Fibroblast of lung (primary cell): Measurements from ENCODE around the gene TMC3. TPM values are rescaled to one million over a fixed set of nuclear protein-coding genes. Genes with fewer than 3 reads are reported as not detected.

Source experiments
- DNase-seq, 2 donors: peaks; one replicate each; pipeline versions ENCODE4 v3.0.0 to v3.0.0-alpha.2; 2010; ENCODE audit warnings: low read depth in 2 of 2
- H2AFZ ChIP-seq: 2 replicates; pipeline ENCODE4 v1.5.1; 2012; ENCODE audit warnings: low read length, control low read depth, inconsistent platforms
- H3K27ac ChIP-seq: 2 replicates; pipeline ENCODE4 v1.5.1; 2011; ENCODE audit warnings: low read length, control low read depth; ENCODE audit not compliant: insufficient read depth
- H3K27me3 ChIP-seq: 2 replicates; pipeline ENCODE4 v1.5.1; 2011; ENCODE audit warnings: mild to moderate bottlenecking, low read length; ENCODE audit not compliant: control insufficient read depth, insufficient read depth
- H3K36me3 ChIP-seq: 2 replicates; pipeline ENCODE4 v1.5.1; 2011; ENCODE audit warnings: low read length; ENCODE audit not compliant: control insufficient read depth, insufficient read depth
- H3K4me1 ChIP-seq: 2 replicates; pipeline ENCODE4 v1.5.1; 2011; ENCODE audit warnings: low read length; ENCODE audit not compliant: control insufficient read depth, insufficient read depth; ENCODE audit errors: extremely low read depth
- H3K4me2 ChIP-seq: 2 replicates; pipeline ENCODE4 v1.5.1; 2011; ENCODE audit warnings: low read length, control low read depth; ENCODE audit not compliant: insufficient read depth; ENCODE audit errors: extremely low read depth
- H3K4me3 ChIP-seq, 4 experiments: fragments of 200-600 bp in 1 of 4; sonication (generic) in 1 of 4; replicated peaks in 1 of 4; 2 replicates each; pipeline ENCODE4 v1.5.1; 2011 to 2016; ENCODE audit warnings: low read length in 4 of 4, low read depth in 3 of 4, mild to moderate bottlenecking in 3 of 4, control low read depth in 2 of 4, inconsistent platforms in 1 of 4, mixed read lengths in 1 of 4; ENCODE audit not compliant: insufficient read depth in 1 of 4; ENCODE audit errors: control extremely low read depth in 1 of 4
- H3K79me2 ChIP-seq: 2 replicates; pipeline ENCODE4 v1.5.1; 2012; ENCODE audit warnings: mild to moderate bottlenecking, low read length, inconsistent platforms; ENCODE audit not compliant: control insufficient read depth, insufficient read depth
- H3K9ac ChIP-seq: 2 replicates; pipeline ENCODE4 v1.5.1; 2011; ENCODE audit warnings: mild to moderate bottlenecking, low read length, control low read depth; ENCODE audit not compliant: insufficient read depth
- H3K9me3 ChIP-seq: 2 replicates; pipeline ENCODE4 v1.5.1; 2012; ENCODE audit warnings: low read depth, low read length; ENCODE audit not compliant: control insufficient read depth, insufficient read depth
- H4K20me1 ChIP-seq: 2 replicates; pipeline ENCODE4 v1.5.1; 2011; ENCODE audit warnings: low read length; ENCODE audit not compliant: control insufficient read depth, insufficient read depth; ENCODE audit errors: extremely low read depth
- EZH2 ChIP-seq: IDR thresholded peaks from 2 replicates; pipeline ENCODE4 v1.5.1; 2012; ENCODE audit warnings: low read length, control low read depth, mild to moderate bottlenecking; ENCODE audit errors: missing control alignments
- polyA plus RNA-seq, 2 donors: library from polyadenylated mRNA; depleted of rRNA in 1 of 2; stranded (reverse) in 1 of 2; unstranded in 1 of 2; fragments of >200 nt; gene quantifications; 2 replicates each; pipeline ENCODE4 v1.2.1, GENCODE V29; 2011 to 2012; ENCODE audit warnings: missing spikeins in 1 of 2
- total RNA-seq: library from RNA; depleted of rRNA; stranded (reverse); fragments of >200 nt; gene quantifications from 2 replicates; pipeline ENCODE4 v1.2.1, GENCODE V29; 2014
- TF ChIP-seq, protein P1 (sequence below), 2 donors: IDR thresholded peaks in 1 of 2; conservative IDR thresholded peaks in 1 of 2; 1 replicate in 1 of 2; 2 replicates in 1 of 2; pipeline ENCODE4 v1.5.1; 2011 to 2012; ENCODE audit warnings: low read length in 2 of 2, control low read depth in 1 of 2, inconsistent platforms in 1 of 2, low read depth in 1 of 2, mild to moderate bottlenecking in 1 of 2

TMC3 gene
- total and polyA plus RNA-seq, 2 donors (not counting 1 experiment from before 2014, with no cell fraction given): not detected

DNA sequence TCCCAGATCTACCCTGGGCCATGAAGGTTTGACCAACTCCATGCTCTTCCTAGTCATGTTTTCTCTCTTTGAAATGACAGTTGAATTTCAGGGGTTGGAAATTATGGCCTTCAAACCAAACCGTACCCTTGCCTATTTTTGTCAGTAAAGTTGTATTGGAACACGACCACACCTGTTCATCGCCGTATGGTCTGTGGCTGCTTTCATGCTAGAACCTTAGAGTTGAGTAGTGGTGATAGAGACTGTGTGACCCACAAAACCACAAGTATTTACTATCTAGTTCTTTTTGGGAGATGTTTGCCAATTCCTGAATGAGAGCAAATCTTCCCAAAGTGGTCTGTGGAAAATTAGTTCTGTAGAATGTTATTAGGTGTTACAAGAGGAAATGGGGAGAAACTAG lies 26.1 kb downstream of the TMC3 start:
- Histone ChIP-seq H3K9me3 (no peaks in the 10 kb centered on the region), H3K4me3 (no peak overlapping the region), H4K20me1 (no peaks in the 10 kb centered on the region), H3K27ac (no peak overlapping the region), H3K4me1 (no peaks in the 10 kb centered on the region), H3K27me3 (peaks cover 2% of the 10 kb centered on the region), H3K4me2 (no peak overlapping the region), H3K79me2 (no peaks in the 10 kb centered on the region), H2AFZ (no peak overlapping the region), H3K9ac (no peak overlapping the region), H3K36me3 (no peaks in the 10 kb centered on the region)
- DNase-seq: no peak
- TF ChIP-seq, protein P1, sequence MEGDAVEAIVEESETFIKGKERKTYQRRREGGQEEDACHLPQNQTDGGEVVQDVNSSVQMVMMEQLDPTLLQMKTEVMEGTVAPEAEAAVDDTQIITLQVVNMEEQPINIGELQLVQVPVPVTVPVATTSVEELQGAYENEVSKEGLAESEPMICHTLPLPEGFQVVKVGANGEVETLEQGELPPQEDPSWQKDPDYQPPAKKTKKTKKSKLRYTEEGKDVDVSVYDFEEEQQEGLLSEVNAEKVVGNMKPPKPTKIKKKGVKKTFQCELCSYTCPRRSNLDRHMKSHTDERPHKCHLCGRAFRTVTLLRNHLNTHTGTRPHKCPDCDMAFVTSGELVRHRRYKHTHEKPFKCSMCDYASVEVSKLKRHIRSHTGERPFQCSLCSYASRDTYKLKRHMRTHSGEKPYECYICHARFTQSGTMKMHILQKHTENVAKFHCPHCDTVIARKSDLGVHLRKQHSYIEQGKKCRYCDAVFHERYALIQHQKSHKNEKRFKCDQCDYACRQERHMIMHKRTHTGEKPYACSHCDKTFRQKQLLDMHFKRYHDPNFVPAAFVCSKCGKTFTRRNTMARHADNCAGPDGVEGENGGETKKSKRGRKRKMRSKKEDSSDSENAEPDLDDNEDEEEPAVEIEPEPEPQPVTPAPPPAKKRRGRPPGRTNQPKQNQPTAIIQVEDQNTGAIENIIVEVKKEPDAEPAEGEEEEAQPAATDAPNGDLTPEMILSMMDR (conservative IDR thresholded peaks at IDR 0.05 in 1 of 2, IDR thresholded peaks at IDR 0.05 in 1 of 2; ENCODE audit: low read depth in 1 of 2, low read length in 2 of 2): no peak
- no peak for TF ChIP-seq EZH2

DNA sequence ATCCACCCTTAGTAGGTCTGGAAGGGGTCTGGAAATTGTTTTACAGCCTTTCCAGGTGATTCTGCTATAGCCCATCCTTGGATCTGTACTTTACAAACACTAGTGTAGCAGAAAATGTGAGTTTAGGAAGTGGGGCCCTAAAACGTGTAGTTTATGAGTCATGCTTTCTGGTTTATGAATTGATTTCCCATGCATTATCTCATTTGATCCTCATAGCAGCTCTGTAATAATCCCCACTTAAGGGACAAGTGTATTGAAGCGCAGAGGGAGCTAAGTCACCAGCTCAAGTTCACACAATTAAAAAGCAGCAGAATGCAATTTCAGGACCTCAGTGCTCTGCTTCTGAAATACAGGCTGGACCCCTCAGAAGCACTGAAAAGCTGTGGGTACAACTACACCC lies 27.4 kb downstream of the TMC3 start:
- no peak overlapping the region for H3K4me2 ChIP-seq
- H3K9me3 ChIP-seq: no peaks in the 10 kb centered on the region
- H2AFZ ChIP-seq: no peak overlapping the region
- no peak overlapping the region for H3K9ac ChIP-seq
- no peaks in the 10 kb centered on the region for H3K36me3 ChIP-seq
- no peak for DNase-seq
- H3K27ac ChIP-seq: no peak overlapping the region
- no peaks in the 10 kb centered on the region for H3K79me2 ChIP-seq
- no peaks in the 10 kb centered on the region for H3K4me1 ChIP-seq
- H3K4me3 ChIP-seq: no peak overlapping the region
- peaks cover 2% of the 10 kb centered on the region for H3K27me3 ChIP-seq
- no peaks in the 10 kb centered on the region for H4K20me1 ChIP-seq
- TF ChIP-seq, protein P1 (conservative IDR thresholded peaks at IDR 0.05 in 1 of 2, IDR thresholded peaks at IDR 0.05 in 1 of 2; ENCODE audit: low read depth in 1 of 2, low read length in 2 of 2): no peak
- no peak for TF ChIP-seq EZH2

DNA sequence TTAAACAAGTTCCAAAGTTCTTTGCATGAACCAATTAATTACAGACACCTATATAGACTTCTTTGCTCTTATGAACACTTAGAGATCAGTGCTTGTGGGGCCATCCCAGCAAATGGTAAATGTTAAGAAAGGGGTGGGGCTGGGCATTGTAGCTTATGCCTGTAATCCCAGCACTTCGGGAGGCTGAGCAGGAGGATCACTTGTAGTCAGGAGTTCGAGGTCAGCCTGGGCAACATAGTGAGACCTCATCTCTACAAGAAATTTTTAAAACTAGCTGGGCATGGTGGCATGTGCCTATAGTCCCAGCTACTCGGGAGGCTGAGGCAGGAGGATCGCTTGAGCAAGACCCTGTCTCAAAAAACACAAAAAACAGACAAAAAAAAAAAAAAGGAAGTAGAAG lies 30.6 kb downstream of the TMC3 start:
- peaks cover 1% of the 10 kb centered on the region for H3K4me1 ChIP-seq
- no peak overlapping the region for H3K27ac ChIP-seq
- DNase-seq: no peak
- H3K36me3 ChIP-seq: no peaks in the 10 kb centered on the region
- no peaks in the 10 kb centered on the region for H3K9me3 ChIP-seq
- no peak overlapping the region for H3K4me2 ChIP-seq
- no peak overlapping the region for H2AFZ ChIP-seq
- H4K20me1 ChIP-seq: no peaks in the 10 kb centered on the region
- no peaks in the 10 kb centered on the region for H3K79me2 ChIP-seq
- no peak overlapping the region for H3K4me3 ChIP-seq
- no peak for TF ChIP-seq EZH2
- TF ChIP-seq, protein P1 (conservative IDR thresholded peaks at IDR 0.05 in 1 of 2, IDR thresholded peaks at IDR 0.05 in 1 of 2; ENCODE audit: low read depth in 1 of 2, low read length in 2 of 2): no peak
- no peak overlapping the region for H3K9ac ChIP-seq
- H3K27me3 ChIP-seq: peaks cover 2% of the 10 kb centered on the region
